CD4-positive, alpha-beta T cell (primary cell): Measurements from ENCODE around the gene NADK2. TPM values are rescaled to one million over a fixed set of nuclear protein-coding genes. Genes with fewer than 3 reads are reported as not detected.
"Not testable (repeated sequence)": the region's sequence is repeated elsewhere in the genome, so short reads cannot be mapped to it uniquely, and the experiment has no call there.

Experiments used
- ATAC-seq: fragments of 200-7000 bp; cut with Tn5 transposase; one replicate; pipeline ENCODE4 v1.10.0; 2022; ENCODE audit warnings: mild to moderate bottlenecking; ENCODE audit not compliant: poor library complexity
- CTCF ChIA-PET: fragments of 350-600 bp; sonication (Branson Sonifier 250); formaldehyde crosslinking; loops from one replicate; lab custom pipeline; 2021; ENCODE audit warnings: antibody characterized with exemption, inconsistent platforms; lab: Charles Lee
- POLR2A ChIA-PET: fragments of 350-600 bp; sonication (Branson Sonifier 250); formaldehyde crosslinking; loops from one replicate; lab custom pipeline; 2021; ENCODE audit warnings: antibody characterized with exemption, inconsistent platforms; lab: Charles Lee
- DNase-seq, 14 experiments: peaks; one replicate each; pipeline ENCODE4 v3.0.0-alpha.2; 2013 to 2020; ENCODE audit warnings: mixed read lengths in 2 of 14
- H3K27ac ChIP-seq, 2 donors: one replicate each; pipeline versions ENCODE4 v1.5.1 to v1.7.0; 2013; ENCODE audit warnings: low read length in 2 of 2, low read depth in 1 of 2, mild to moderate bottlenecking in 1 of 2
- H3K27me3 ChIP-seq, 2 experiments: 1 replicate in 1 of 2; 2 replicates in 1 of 2; pipeline versions ENCODE4 v1.6.1 to v1.7.0; 2013; ENCODE audit warnings: low read length in 2 of 2, control low read depth in 1 of 2, mild to moderate bottlenecking in 1 of 2, moderate library complexity in 1 of 2; ENCODE audit not compliant: insufficient read depth in 2 of 2, control insufficient read depth in 1 of 2
- H3K36me3 ChIP-seq: one replicate; pipeline ENCODE4 v1.6.1; 2013; ENCODE audit warnings: low read length, control low read depth; ENCODE audit not compliant: insufficient read depth
- H3K4me1 ChIP-seq: one replicate; pipeline ENCODE4 v1.6.1; 2013; ENCODE audit warnings: low read length, control low read depth; ENCODE audit not compliant: insufficient read depth
- H3K4me3 ChIP-seq: one replicate; pipeline ENCODE4 v1.5.1; 2013; ENCODE audit warnings: mild to moderate bottlenecking, low read length, moderate library complexity
- H3K9me3 ChIP-seq, 2 experiments: 1 replicate in 1 of 2; 2 replicates in 1 of 2; pipeline versions ENCODE4 v1.6.1 to v1.7.0; 2013; ENCODE audit warnings: low read length in 2 of 2, mild to moderate bottlenecking in 2 of 2, control low read depth in 1 of 2, moderate library complexity in 1 of 2; ENCODE audit not compliant: control insufficient read depth in 1 of 2, insufficient read depth in 1 of 2
- H3K27ac Mint-ChIP-seq: one replicate; pipeline ENCODE4 v1.8.0; 2020; ENCODE audit warnings: mixed read lengths
- H3K27me3 Mint-ChIP-seq: one replicate; pipeline ENCODE4 v1.8.0; 2021; ENCODE audit warnings: mixed read lengths
- H3K36me3 Mint-ChIP-seq: one replicate; pipeline ENCODE4 v1.8.0; 2021; ENCODE audit warnings: low read depth, mixed read lengths
- H3K4me1 Mint-ChIP-seq: one replicate; pipeline ENCODE4 v1.8.0; 2021; ENCODE audit warnings: low read depth, mixed read lengths
- H3K4me3 Mint-ChIP-seq: one replicate; pipeline ENCODE4 v1.8.0; 2020; ENCODE audit warnings: mild to moderate bottlenecking, mixed read lengths
- H3K9me3 Mint-ChIP-seq: one replicate; pipeline ENCODE4 v1.8.0; 2020; ENCODE audit warnings: mixed read lengths
- CTCF ChIP-seq: fragments of 200-600 bp; IDR thresholded peaks from one replicate; pipeline ENCODE4 v1.8.0; 2022; ENCODE audit warnings: antibody characterized with exemption, mild to moderate bottlenecking
- intact Hi-C, 2 experiments: fragments of 100-400 bp; cut with DNase I in 1 of 2; cut with micrococcal nuclease in 1 of 2; formaldehyde crosslinking; loops; one replicate each; pipeline versions ENCODE4 v1.15.1 to v1.9.0; 2023 to 2025; cut with DNase I, micrococcal nuclease
- total RNA-seq, 174 experiments: library from RNA in 2 of 174; stranded (reverse) in 2 of 174; gene quantifications; one replicate each; pipeline ENCODE4 v1.2.3 and lab custom pipeline; 2021 to 2026

NADK2 gene
- total RNA-seq, 2 experiments from 2014 or later, result 12.5 to 13.3 TPM

DNA sequence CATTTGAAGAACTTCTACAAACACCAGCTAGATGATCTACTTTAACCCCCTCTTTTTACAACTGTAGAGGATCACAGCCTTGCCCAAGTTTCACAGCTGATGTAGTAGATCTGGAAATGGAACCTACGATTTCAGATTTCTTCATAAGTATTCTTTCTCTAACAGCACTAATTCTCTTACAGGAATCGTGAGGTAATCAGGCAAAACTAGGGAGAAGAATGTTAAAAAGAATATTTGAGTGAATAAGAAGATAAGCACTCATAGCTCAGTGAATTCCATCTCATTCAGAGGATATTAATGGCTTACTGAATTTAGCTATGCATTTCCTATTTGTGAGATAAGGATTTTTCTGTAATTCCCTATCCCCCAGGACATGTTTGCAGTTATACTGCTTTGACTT, 42.1 kb downstream of the NADK2 start:
- Mint-ChIP-seq H3K4me1 (no peaks in the 10 kb centered on the region), H3K9me3 (no peaks in the 10 kb centered on the region), H3K27ac (no peak overlapping the region), H3K27me3 (no peaks in the 10 kb centered on the region), H3K36me3 (peaks cover 73% of the 10 kb centered on the region), H3K4me3 (no peak overlapping the region)
- Histone ChIP-seq H3K27me3 (no peaks in the 10 kb centered on the region), H3K9me3 (no peaks in the 10 kb centered on the region), H3K4me1 (no peaks in the 10 kb centered on the region), H3K36me3 (peaks cover 33% of the 10 kb centered on the region), H3K27ac (no peak overlapping the region), H3K4me3 (no peak overlapping the region)
- DNase-seq, result no peak
- intact Hi-C loops, result no loop called here
- ChIA-PET CTCF (no interaction called here), POLR2A (no interaction called here)
- ATAC-seq, result no peak
- no peak for TF ChIP-seq CTCF

DNA sequence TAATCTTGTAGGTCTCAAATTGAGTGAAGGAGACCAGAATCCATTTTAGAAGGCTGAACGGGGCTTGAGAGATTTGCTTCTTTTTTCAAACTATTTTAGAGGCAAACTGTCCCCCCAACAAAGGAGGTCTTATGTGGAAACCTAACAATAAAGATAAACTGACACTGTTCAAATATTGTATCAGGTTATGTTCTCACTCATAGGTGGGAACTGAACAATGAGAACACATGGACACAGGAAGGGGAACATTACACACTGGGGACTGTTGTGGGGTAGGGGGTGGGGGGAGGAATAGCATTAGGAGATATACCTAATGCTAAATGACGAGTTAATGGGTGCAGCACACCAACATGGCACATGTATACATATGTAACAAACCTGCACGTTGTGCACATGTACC, 42.9 kb downstream of the NADK2 start:
- H3K4me3 Mint-ChIP-seq, H3K27ac ChIP-seq, H3K4me3 ChIP-seq, DNase-seq, CTCF ChIA-PET, H3K4me1 Mint-ChIP-seq, H3K4me1 ChIP-seq, H3K9me3 Mint-ChIP-seq, H3K27ac Mint-ChIP-seq, H3K27me3 Mint-ChIP-seq, H3K9me3 ChIP-seq, intact Hi-C loops, POLR2A ChIA-PET, ATAC-seq, H3K27me3 ChIP-seq: not testable (repeated sequence)
- peaks cover 73% of the 10 kb centered on the region for H3K36me3 Mint-ChIP-seq
- H3K36me3 ChIP-seq, result peaks cover 33% of the 10 kb centered on the region

DNA sequence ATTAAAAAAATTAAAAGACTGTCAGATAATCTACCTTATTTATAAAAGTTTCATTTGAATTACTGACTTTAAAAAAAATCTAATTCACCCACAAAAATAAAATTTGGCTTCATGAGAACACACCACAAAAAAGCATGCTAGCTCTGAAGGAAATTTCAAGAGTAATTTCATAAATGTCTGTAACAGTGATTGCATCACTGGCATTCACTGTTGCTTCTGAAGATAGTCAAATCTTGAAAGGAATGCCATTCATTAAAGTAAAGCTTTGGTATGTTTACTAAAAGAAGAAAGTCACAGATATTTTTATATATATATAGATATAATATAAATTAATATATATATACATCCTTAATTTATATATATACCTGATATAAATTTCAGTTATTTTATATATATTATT, 43.4 kb downstream of the NADK2 start:
- H3K27ac ChIP-seq, result no peak overlapping the region
- H3K4me1 ChIP-seq, result no peaks in the 10 kb centered on the region
- Mint-ChIP-seq H3K4me3 (no peak overlapping the region), H3K4me1 (no peaks in the 10 kb centered on the region), H3K9me3 (no peaks in the 10 kb centered on the region), H3K36me3 (peaks cover 71% of the 10 kb centered on the region), H3K27me3 (no peaks in the 10 kb centered on the region), H3K27ac (no peak overlapping the region)
- peaks cover 33% of the 10 kb centered on the region for H3K36me3 ChIP-seq
- TF ChIP-seq CTCF, result no peak
- ChIA-PET CTCF (no interaction called here), POLR2A (no interaction called here)
- DNase-seq (no peak), ATAC-seq (no peak)
- no peaks in the 10 kb centered on the region for H3K9me3 ChIP-seq
- H3K27me3 ChIP-seq, result no peaks in the 10 kb centered on the region
- intact Hi-C loops, result no loop called here
- no peak overlapping the region for H3K4me3 ChIP-seq

- DNase-seq, result no peak
- Mint-ChIP-seq H3K27ac (no peak overlapping the region), H3K4me1 (no peaks in the 10 kb centered on the region), H3K27me3 (no peaks in the 10 kb centered on the region), H3K4me3 (no peak overlapping the region), H3K36me3 (peaks cover 79% of the 10 kb centered on the region), H3K9me3 (peaks cover 2% of the 10 kb centered on the region)
- TF ChIP-seq CTCF, result no peak
- intact Hi-C loops, result no loop called here
- Histone ChIP-seq H3K4me3 (no peak overlapping the region), H3K27ac (no peak overlapping the region), H3K36me3 (peaks cover 15% of the 10 kb centered on the region), H3K27me3 (no peaks in the 10 kb centered on the region), H3K9me3 (peaks cover 0 to 11% of the 10 kb centered on the region in 2 experiments), H3K4me1 (no peaks in the 10 kb centered on the region)
- ChIA-PET POLR2A (no interaction called here), CTCF (no interaction called here)
- ATAC-seq, result no peak
These were observed 48.0 kb downstream of the NADK2 start for GRCh38 chr5:36193746-36194145.

GRCh38 chr5:36184408-36184807, 57.3 kb downstream of the NADK2 start:
- intact Hi-C loops, H3K27ac Mint-ChIP-seq, DNase-seq, CTCF ChIA-PET, H3K27me3 Mint-ChIP-seq, POLR2A ChIA-PET, H3K9me3 ChIP-seq, H3K4me3 ChIP-seq, H3K4me3 Mint-ChIP-seq, ATAC-seq, H3K27ac ChIP-seq, H3K4me1 Mint-ChIP-seq, H3K4me1 ChIP-seq, H3K27me3 ChIP-seq: not testable (repeated sequence)
- H3K36me3 Mint-ChIP-seq, result peaks cover 94% of the 10 kb centered on the region
- H3K9me3 Mint-ChIP-seq, result peaks cover 12% of the 10 kb centered on the region
- peaks cover 30% of the 10 kb centered on the region for H3K36me3 ChIP-seq
